ENCODE measurements around the gene USP34. TPM values are rescaled to one million over a fixed set of nuclear protein-coding genes. Genes with fewer than 3 reads are reported as not detected.

USP34 gene
- total RNA-seq, 1 experiment from 2014 or later = 89.4 TPM

DNA sequence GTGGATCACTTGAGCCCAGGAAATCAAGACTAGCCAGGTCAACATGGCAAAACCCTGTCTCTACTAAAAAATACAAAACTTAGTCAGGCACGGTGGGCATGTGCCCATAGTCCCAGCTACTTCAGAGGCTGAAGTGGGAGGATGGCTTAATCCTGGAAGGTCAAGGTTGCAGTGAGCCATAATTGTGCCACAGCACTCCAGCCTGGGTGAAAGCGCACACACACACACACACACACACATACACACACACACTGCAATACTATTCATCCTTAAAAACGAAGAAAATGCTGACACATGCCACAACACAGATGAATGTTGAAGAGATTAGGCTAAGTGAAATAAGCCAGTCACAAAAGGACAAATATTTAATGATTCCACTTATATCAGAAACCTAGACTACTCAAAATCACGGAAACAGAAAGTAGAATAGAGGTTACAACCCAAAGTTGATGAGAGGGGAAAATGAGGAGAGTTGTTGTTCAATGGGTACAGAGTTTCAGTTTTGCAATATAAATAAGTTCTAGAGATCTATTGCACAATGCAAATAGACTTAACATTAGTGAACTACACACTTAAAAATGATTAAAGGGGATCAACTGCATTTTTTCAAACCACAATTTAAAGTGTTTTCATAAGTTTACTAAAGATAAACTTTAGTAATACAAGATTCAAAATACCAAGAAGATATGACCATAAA, 114.5 kb downstream of the USP34 start:
- no TSS peak for BruUV-seq (replicated peaks)
- Mint-ChIP-seq H3K27ac (ENCODE audit: unreplicated experiment) (no peak overlapping the region), H3K9me3 (ENCODE audit: low read depth, unreplicated experiment) (peaks cover 10% of the 10 kb centered on the region), H3K27me3 (ENCODE audit: unreplicated experiment) (no peaks in the 10 kb centered on the region), H3K36me3 (ENCODE audit: insufficient read depth, unreplicated experiment) (peaks cover 11% of the 10 kb centered on the region), H3K4me3 (ENCODE audit: low read depth, unreplicated experiment) (no peak overlapping the region), H3K4me1 (ENCODE audit: low read depth, unreplicated experiment) (no peaks in the 10 kb centered on the region)
- DNase-seq = no peak
- CTCF ChIA-PET = interaction anchor here (0.6 kb wide), 1 partner anchor 266 kb away, joined by 3 read pairs; no protein-coding TSS in a partner anchor
- TF ChIP-seq, protein P1, sequence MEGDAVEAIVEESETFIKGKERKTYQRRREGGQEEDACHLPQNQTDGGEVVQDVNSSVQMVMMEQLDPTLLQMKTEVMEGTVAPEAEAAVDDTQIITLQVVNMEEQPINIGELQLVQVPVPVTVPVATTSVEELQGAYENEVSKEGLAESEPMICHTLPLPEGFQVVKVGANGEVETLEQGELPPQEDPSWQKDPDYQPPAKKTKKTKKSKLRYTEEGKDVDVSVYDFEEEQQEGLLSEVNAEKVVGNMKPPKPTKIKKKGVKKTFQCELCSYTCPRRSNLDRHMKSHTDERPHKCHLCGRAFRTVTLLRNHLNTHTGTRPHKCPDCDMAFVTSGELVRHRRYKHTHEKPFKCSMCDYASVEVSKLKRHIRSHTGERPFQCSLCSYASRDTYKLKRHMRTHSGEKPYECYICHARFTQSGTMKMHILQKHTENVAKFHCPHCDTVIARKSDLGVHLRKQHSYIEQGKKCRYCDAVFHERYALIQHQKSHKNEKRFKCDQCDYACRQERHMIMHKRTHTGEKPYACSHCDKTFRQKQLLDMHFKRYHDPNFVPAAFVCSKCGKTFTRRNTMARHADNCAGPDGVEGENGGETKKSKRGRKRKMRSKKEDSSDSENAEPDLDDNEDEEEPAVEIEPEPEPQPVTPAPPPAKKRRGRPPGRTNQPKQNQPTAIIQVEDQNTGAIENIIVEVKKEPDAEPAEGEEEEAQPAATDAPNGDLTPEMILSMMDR (IDR thresholded peaks at IDR 0.05; ENCODE audit: unreplicated experiment) = no peak
- intact Hi-C loops (cut with micrococcal nuclease; ENCODE audit: unreplicated experiment) = no loop called here

DNA sequence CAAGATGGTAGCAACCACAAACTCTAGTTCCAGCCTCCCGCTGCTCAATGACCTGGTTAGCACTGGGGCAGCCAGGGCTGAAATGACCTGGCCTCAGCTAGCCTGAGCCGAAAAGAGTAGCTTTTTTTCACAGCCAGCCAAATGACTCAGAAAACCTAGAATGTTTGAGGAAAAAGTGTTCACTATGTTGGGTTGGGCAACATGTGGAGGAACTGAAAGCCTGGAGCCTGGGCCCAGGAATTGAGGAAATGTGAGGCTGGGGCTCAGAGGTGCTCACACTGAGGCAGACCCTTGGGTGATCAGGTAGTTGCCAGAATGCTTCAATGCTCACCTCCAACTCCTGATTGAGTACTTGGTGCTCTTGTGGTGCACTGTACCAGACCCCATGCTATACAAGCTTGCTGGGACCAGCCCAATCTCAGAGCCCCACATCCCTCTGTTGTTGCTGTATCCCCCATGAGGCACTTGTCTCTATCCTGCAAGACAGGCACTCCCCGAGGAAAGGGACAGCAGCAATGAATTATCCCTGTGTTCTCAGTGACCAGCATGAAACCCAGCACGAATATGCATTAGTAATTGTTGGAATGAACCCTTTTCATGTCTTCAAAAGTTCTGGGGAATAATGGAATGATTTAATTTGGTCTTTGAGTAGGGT, 116.2 kb downstream of the USP34 start:
- Mint-ChIP-seq H3K36me3 (ENCODE audit: insufficient read depth, unreplicated experiment) (peaks cover 18% of the 10 kb centered on the region), H3K9me3 (ENCODE audit: low read depth, unreplicated experiment) (peaks cover 10% of the 10 kb centered on the region), H3K4me1 (ENCODE audit: low read depth, unreplicated experiment) (no peaks in the 10 kb centered on the region), H3K27me3 (ENCODE audit: unreplicated experiment) (no peaks in the 10 kb centered on the region), H3K27ac (ENCODE audit: unreplicated experiment) (no peak overlapping the region), H3K4me3 (ENCODE audit: low read depth, unreplicated experiment) (no peak overlapping the region)
- CTCF ChIA-PET = no interaction called here
- BruUV-seq (replicated peaks) = no TSS peak
- TF ChIP-seq, protein P1 (IDR thresholded peaks at IDR 0.05; ENCODE audit: unreplicated experiment) = no peak
- no peak for DNase-seq
- intact Hi-C loops (cut with micrococcal nuclease; ENCODE audit: unreplicated experiment) = no loop called here

DNA sequence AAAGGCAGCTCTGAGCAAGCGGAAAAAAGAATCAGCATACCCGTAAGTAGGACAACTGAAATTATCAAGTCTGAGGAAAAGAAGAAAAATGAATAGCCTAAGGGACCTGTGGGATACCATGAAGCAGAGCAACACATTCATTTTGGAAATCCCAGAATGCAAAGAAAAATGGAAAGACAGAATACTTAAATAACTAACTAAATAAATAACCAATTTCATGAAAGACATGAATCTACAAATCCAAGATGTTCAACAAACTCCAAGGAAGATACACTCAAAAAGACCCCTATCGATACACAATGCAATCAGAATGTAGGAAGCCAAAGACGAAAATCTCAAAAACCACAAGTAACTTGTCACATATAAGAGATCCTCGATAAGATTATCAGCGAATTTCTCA, 117.0 kb downstream of the USP34 start:
- CTCF ChIA-PET = no interaction called here
- no TSS peak for BruUV-seq (replicated peaks)
- TF ChIP-seq, protein P1 (IDR thresholded peaks at IDR 0.05; ENCODE audit: unreplicated experiment) = no peak

DNA sequence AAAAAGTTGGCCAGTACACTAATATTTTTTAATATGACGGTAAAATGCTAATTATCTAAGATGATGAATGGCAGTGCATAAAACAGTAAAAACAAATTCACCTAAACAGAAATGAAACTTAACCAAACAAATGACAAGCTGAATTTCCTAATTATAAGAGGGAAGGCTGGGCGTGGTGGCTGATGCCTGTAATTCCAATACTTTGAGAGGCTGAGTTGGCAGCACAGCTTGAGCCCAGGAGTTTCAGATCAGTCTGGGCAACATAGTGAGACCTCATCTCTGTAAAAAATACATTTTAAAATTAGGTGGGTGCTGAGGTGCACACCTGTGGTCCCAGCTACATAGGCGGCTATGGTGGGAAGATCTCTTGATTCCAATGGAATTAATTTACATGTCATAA, 120.1 kb downstream of the USP34 start:
- H3K4me1 Mint-ChIP-seq (ENCODE audit: low read depth, unreplicated experiment) = no peaks in the 10 kb centered on the region
- H3K36me3 Mint-ChIP-seq (ENCODE audit: insufficient read depth, unreplicated experiment) = peaks cover 32% of the 10 kb centered on the region
- no peak overlapping the region for H3K4me3 Mint-ChIP-seq (ENCODE audit: low read depth, unreplicated experiment)
- intact Hi-C loops (cut with micrococcal nuclease; ENCODE audit: unreplicated experiment) = no loop called here
- no peak overlapping the region for H3K27ac Mint-ChIP-seq (ENCODE audit: unreplicated experiment)
- no TSS peak for BruUV-seq (replicated peaks)
- DNase-seq = no peak
- no peaks in the 10 kb centered on the region for H3K27me3 Mint-ChIP-seq (ENCODE audit: unreplicated experiment)
- TF ChIP-seq, protein P1 (IDR thresholded peaks at IDR 0.05; ENCODE audit: unreplicated experiment) = no peak
- CTCF ChIA-PET = no interaction called here
- peaks cover 10% of the 10 kb centered on the region for H3K9me3 Mint-ChIP-seq (ENCODE audit: low read depth, unreplicated experiment)

More for the DNA sequence above, 117.0 kb downstream of the USP34 start:
- Mint-ChIP-seq H3K27ac (ENCODE audit: unreplicated experiment) (no peak overlapping the region), H3K4me1 (ENCODE audit: low read depth, unreplicated experiment) (no peaks in the 10 kb centered on the region), H3K36me3 (ENCODE audit: insufficient read depth, unreplicated experiment) (peaks cover 25% of the 10 kb centered on the region), H3K4me3 (ENCODE audit: low read depth, unreplicated experiment) (no peak overlapping the region), H3K27me3 (ENCODE audit: unreplicated experiment) (no peaks in the 10 kb centered on the region), H3K9me3 (ENCODE audit: low read depth, unreplicated experiment) (peaks cover 10% of the 10 kb centered on the region)
- intact Hi-C loops (cut with micrococcal nuclease; ENCODE audit: unreplicated experiment) = no loop called here
- DNase-seq = no peak
